ENCODE data around the gene CSNK1D.

- TF ChIP-seq, protein P1, sequence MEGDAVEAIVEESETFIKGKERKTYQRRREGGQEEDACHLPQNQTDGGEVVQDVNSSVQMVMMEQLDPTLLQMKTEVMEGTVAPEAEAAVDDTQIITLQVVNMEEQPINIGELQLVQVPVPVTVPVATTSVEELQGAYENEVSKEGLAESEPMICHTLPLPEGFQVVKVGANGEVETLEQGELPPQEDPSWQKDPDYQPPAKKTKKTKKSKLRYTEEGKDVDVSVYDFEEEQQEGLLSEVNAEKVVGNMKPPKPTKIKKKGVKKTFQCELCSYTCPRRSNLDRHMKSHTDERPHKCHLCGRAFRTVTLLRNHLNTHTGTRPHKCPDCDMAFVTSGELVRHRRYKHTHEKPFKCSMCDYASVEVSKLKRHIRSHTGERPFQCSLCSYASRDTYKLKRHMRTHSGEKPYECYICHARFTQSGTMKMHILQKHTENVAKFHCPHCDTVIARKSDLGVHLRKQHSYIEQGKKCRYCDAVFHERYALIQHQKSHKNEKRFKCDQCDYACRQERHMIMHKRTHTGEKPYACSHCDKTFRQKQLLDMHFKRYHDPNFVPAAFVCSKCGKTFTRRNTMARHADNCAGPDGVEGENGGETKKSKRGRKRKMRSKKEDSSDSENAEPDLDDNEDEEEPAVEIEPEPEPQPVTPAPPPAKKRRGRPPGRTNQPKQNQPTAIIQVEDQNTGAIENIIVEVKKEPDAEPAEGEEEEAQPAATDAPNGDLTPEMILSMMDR (IDR thresholded peaks at IDR 0.05), result no peak
- no peak for TF ChIP-seq POLR2AphosphoS5 (IDR thresholded peaks at IDR 0.05; ENCODE audit: low read depth, low read length)
Measured at GRCh38 chr17:82317394-82318168, 44.1 kb upstream of the CSNK1D start, which contains the start of gene CD7.

All from Panc1 (cell line).